OCI-M1 (cell line): ENCODE results near the gene TMTC1.
A peak's percentile ranks its signal among the peaks of the same experiment; 100 is the strongest.

ENCODE experiments used
- DNase-seq: peaks from one replicate; lab custom pipeline; 2025; lab: John Stamatoyannopoulos, UW

Gene TMTC1

DNA sequence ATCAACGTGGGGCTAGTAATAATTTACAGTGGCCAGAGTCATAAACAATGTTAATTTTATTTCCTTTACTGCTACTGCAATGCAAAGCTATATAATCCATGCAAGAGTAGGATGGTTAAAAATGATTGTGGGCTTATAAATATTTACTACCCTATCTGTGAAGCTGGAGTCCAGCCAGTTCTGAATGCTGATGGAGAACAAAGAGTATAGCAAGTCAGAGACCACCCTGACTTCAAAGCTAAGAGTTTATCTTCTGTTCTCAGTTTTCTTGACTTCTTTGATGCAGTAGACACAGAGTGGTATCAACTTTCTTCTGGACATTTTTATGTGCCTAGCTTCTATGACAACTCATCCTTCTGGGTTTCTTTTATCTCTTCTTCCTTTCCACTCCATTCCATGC, 252.3 kb downstream of the TMTC1 start:
- DNase-seq, result no peak

DNA sequence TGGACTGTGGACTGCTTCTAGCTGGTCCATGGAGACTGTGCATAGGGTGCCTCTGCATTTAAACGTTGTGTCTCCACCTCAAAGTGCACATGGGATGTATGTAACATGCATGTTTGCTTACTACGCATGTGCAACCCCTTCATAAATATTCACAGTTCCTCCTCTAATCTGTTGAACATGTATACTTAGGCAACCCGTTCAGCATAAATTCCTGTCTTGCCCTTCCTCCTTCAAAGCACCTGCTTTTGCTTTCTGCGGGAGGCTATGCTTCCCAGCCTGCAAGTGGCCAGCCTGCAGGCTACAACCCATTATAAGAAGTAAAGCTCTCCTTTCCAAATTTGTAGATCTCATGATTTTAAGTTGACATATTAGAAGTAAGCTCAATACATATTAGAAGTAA, 253.3 kb downstream of the TMTC1 start:
- no peak for DNase-seq

DNA sequence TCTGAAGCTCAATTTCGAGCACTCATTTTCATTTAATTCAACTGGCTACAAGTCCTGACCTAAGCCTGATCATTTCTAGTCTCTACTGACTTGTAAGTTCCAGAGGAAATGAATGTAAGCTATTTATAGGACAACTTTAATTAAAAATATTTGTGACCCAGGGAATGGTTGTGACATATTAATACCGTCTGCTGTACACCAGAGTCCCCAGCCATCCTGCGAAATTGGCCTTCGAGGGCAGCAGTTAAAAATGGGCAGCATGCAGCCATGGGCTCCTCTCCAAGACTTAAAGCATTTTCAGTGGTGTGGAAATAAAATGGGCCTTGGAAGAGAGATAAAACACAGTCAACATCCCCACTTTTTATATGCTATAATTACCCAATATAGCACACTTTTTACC, 255.6 kb downstream of the TMTC1 start:
- DNase-seq, result no peak

DNA sequence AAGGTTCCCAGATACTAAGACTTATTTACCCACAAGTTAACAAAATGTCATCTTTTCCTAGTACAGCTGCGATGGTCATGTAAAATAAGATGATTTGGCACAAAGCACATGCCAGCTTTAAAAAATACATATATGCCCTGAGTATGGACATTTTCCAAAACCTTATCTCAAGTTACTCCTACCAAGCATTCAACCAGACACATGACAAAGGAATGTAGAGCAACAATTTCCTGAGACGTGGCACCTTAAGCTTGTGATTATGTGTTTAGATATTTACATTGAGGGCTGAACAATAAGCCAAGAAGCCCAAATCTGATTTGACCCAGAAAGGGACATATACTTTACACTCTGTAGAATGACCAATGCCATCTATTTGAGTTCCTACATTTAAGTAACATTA, 261.8 kb downstream of the TMTC1 start:
- no peak for DNase-seq

DNA sequence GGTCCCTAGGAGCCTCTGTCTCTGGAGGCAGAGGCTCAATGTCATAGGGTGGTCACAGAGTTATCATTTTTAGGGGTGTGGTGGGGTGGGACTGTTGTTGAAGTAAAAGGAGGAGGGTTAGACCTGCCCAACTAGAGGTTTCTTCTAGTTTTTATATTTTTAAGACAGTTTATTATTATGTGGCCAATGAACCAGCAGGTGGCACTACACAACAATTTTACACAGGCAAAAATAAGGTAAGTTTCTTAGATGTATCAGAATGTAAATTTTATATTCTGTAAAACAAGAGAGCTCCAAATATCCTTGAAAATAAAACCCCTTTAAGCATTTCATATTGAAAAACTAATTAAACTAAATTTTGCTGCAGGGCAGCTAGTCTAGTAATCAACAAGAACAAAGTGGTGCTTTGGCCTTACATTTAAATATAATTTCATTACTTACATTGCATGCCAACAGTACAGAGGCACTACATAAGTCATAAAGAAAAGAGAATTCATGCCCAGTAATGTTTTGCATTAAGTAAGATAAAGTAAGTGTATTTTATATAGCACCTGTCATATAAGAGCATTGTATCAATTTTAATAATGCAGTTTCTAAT, 264.1 kb downstream of the TMTC1 start:
- DNase-seq, result peak; percentile 73

DNA sequence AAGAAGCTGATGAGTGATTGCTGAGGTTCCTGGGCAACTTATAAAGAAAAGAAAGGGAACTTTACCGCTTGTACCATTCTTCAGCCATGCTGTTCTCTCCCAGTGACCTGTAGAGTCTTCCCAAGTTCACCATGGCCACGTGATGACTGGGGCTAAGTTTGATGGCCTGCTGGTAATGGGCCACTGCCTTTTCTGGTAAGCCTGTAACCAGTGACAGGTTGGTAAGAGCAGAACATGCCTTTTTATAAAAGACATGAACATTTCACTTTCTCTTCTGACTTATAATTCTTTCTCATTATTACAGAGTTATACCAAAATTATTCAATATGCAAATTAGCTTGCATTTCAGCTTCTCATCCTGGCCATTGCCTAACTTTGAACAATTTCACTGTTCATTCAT, 265.3 kb downstream of the TMTC1 start:
- no peak for DNase-seq

DNA sequence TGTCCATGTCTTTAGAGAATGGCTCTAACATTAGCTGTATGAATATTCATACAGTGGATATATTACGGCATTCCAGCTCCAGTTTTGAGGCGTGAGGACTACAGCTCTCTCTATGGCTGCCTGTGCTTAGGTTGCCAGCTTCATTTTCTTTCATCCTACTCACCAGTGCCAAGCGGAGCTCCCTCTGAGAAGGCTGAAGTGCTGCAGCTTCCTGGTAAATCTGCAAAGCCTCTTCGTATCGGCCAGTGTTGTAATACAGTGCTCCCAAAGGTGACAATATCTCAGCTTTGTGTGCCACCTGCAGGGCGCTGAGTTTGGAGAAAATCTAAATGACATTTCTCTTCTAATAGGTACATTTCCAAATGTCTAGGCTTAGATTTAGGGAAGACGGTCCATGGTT, 266.5 kb downstream of the TMTC1 start:
- DNase-seq, result peak; percentile 75

DNA sequence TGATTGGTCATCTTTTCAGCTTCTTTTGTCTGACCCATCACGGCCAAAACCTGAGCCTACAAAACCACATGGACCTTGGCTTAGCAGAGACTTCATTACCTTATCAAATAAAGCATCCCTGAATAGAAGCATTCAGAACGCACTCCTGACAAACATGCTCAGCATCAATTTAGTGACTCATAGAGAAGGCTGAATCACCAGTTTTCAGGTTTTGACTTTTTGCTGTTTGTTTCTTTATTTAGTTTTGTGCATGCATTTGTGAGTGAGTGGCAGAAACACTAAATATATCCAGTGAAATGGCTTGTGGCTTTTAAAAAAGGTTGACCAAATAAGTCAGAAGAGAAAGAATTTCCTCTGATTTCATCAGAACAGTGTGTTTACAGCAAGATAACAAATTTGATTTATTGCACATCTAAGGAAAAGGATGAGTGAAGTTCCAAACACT, 267.3 kb downstream of the TMTC1 start:
- peak; percentile 72 for DNase-seq

DNA sequence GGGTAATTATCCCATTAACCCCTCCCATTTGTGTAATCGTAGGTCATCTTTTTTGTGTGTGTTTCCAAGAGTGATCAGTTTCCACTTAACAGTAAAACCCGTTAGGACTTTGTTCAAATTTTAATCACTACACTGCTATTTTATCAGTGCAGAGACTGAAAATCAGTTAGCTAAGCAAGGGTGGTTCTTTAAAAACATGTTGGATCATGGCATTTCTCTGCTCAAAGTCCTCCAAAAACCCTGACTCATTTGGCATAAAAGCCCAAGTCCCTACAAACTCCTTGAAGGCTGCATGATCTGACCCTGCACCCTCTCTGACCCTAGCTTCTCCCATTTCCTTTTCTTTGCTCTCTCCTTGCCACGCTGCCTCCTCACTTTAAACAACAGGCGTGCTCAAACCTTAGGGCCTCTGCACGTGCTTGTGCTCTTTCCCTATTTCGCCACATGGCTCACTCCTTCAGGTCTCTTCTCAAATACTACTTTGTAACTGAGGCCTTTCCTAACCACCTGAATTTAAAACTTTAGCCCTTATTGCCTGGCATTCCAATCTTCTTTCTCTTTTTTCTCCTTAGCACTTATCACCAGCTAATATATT, 273.1 kb downstream of the TMTC1 start:
- DNase-seq, result no peak

DNA sequence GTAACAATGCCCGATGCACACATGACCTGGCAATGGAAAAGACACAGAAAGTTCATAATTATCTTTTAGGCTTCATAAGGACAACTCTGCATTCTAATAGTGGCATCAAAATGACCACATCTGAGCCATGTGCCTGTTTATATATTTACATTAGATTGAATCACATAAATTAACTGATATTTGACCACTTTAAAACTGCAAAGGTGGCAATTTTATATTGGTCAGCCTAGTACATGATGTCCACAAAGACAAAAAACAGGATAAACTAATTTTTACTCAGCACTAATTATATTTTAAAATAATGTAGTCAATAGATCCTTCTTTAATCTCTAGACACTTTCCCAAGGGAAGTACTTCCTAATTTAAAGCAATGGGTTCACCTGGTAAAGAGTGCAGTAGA, 274.2 kb downstream of the TMTC1 start:
- no peak for DNase-seq

DNA sequence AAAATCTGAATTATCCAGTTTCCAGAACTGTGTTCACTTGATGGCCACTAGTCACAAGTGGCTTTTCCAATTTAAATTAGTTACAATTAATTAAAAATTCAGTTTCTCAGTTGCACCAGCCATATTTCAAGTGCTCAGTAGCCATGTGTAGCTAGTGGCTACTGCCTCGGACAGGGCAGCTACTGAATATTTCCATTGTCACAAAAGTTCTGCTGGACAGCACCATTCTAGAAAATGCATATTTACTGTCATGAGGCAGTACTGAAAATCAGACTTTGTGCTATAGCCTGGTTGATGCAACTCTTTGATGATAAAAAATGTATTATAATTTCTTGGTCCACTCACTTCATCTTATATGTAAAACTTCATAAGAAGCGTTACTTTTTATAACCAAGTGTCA, 274.8 kb downstream of the TMTC1 start:
- no peak for DNase-seq

DNA sequence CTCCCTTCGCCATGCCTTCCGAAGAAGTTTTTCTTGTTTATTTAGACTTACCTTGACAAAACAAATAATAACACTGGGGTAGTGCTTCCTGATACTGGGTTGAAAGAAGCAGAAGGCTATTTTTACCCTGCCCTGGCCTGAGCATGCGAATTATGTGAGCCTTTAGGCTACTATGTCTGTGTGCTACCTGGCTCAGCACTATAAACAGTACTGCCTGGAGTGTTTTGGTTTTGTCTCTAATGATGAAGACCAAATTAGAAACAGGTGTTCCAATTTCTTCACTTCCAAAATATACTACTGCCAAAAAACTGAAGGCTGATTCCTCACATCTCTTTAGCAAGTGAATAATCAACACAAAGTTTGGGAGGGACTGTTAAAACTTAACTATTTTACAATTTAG, 278.6 kb downstream of the TMTC1 start:
- DNase-seq, result no peak

DNA sequence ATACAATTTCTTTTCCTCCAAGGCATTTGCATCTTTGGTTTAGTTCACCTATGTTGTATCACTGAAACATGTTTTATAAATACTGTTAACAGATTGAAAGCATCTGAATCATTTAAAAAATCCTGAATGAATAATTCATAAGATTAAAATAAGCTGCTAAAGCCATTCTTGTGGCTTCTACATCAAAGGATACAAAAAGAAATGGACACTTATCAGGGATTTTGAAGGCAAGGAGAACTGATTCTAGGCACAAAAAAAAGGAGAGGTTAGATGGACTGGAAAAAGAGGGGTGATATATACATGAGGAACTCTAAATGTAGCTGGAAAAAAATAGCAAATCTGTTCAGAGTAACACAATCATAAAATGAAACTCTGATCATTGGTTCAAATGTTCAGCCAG, 280.5 kb downstream of the TMTC1 start:
- DNase-seq, result no peak

DNA sequence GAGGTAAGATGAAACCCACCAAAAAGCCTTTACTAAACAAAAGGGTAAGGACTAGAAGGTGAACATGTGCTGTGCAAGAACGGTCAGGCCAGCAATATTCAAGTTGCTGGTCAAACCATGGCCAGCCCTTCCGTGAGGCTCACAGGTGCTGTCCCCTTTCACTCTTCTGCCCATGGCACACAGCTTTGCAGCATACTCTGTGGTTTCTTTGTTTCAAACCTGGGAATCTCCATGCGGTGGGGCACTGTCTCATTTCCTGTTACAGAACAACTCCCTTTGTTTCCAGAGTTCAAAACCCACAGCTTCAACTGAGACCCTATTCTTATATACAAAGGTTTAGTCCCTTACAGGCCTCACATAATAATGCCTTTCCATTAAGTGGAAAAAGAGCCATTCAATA, 284.5 kb downstream of the TMTC1 start:
- DNase-seq, result no peak

DNA sequence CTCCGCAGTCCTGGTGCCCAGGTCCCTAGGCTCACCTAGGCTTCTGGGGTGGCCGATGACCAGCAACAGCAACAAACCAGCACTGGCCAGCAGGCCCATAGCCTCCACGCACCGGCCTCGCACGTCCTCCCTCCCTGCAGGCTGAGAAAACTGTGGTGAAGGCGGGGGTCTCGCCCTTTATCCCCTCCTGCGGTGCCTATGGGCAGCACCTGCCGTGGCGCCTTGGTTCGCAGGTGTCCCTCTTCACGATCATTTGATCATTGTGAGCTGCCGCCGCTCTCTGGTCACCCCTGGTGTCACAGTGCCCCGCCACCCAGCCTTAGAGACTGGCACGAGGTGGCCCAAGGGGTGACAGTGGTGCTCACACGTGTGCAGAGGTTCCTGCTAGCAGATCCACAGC, 286.2 kb downstream of the TMTC1 start, which contains the start of gene OVCH1:
OVCH1 (minus strand) TSS at position 99 of the 400 bp plus-strand sequence; CDS start at position 99, 0 bp downstream.
- no peak for DNase-seq

DNA sequence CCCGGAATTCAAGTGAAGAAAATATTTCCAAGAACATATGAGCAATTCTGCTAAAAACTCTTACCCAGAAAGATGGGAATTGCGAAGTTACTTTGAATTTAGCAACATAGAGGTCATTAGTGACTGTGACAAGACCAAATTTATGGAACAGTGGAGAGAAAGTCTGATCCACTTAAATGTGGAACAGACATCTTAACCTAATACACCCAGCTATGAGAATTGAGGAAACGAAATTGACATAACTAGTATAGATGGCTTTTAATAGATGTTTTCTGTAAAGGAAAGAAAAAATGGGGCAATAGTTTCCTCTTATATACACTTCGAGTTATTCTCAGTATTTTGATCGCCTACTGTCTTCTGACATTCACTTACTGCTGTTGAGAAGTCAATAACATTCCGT, 290.9 kb downstream of the TMTC1 start:
- peak; percentile 75 for DNase-seq

DNA sequence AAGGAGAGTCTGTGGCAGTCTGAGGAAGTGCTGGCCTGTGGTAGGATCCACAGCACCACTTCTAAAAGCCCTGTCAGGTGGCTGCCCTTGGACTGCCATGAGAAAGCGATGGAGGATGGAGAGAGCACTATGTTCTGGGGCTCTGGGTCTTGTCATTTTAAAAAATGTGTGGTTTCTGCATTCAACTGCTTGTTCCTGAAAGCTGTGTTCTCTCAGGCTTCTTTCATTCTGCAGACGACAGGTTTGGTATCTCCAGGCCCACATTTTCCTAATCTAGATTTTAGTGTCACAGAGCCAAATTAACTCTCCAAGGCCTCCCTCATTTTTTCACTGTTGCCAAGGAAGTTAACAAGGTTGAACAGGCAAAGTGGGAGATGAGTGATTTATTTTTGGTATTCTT, 296.8 kb downstream of the TMTC1 start:
- peak; percentile 42 for DNase-seq

DNA sequence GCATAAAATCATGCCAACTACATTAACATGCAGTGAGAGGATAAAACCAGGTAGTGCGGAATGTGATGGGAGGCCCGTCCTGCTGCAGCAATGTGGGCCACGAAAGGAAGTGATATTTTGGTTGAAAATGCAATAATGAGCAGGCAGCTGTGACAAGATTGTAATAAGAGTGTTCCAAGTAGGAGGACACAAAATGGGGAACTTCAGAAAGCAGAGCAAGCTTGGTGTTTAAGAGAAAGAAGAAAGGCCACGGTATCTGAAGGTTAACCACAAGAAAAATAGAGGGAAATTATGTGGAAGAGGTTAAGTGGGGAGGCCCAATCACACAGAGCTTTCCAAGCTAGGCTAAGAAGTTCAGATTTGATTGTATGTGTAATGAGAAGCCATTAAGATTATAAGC, 320.5 kb downstream of the TMTC1 start:
- DNase-seq, result peak; percentile 57

DNA sequence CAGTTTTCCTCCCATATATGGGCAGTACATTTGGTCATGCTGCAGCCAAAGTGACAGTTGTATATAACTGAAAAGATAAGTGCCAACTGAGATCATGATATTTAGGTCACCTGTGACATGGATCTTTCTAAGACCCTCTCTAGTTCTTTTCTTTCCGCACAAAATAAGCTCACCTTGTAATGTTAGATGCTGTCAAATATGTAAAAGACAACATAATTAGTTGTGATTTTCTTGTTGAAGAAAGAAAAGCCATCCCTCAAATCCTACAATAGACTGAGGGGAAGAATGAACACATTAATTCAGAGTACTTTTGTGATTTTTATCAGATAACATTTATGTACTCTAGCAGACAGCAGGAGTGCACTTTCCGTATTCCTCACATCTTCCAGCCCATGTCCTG, 323.7 kb downstream of the TMTC1 start:
- no peak for DNase-seq

DNA sequence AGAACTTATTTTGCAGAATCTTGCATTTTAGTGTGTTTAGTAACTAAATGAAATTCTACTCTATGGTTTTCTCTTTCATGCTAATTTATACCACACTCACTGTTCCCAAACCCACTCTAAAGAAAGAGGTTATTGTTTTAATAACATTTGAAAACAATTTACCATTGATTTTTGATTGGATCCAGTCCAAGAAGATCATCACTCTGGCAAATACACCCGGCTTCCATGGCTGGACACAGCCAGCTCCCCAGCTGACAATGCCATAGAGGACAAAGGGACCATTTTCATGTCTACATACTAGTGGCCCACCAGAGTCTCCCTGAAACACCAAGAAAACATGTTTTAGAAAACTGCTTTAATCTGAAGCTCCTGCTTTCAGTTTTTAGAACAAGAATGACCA, 328.7 kb downstream of the TMTC1 start:
- no peak for DNase-seq

DNA sequence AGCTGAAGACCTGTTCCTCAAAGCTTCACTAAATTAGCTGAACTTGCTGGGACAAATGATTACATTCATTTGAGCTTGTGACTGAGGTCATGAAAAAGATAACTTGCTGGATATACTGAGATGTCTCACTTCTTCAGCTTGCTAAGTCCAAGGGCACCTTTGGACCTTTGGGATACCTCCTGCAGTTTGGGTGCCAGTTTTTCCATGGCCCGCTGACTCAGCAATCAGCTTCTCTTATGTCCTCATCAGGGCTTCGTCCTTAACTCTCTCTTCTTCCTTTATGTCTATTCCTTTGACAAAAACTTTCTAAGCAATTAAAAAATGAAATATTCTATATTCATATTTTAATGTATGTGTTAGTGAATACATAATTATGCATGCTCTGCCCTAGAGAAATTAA, 331.9 kb downstream of the TMTC1 start:
- peak; percentile 13 for DNase-seq
